ENCODE data around the gene OGT.

GRCh38 chrX:71615954-71616353 is 83.0 kb downstream of the OGT start:
- TF ChIP-seq POLR2A (IDR thresholded peaks at IDR 0.05; ENCODE audit: borderline replicate concordance, extremely low read depth, insufficient read depth, insufficient read length) (no peak), POLR2AphosphoS5 (IDR thresholded peaks at IDR 0.05; ENCODE audit: low read depth, low read length) (no peak), CTCF (IDR thresholded peaks at IDR 0.05 in 2 of 3, conservative IDR thresholded peaks at IDR 0.05 in 1 of 3; ENCODE audit: borderline replicate concordance in 1 of 3, insufficient read depth in 1 of 3, low read depth in 2 of 3, low read length in 2 of 3) (no peak), REST (IDR thresholded peaks at IDR 0.05; ENCODE audit: low read depth) (no peak), EZH2phosphoT487 (IDR thresholded peaks at IDR 0.05; ENCODE audit: borderline replicate concordance) (no peak)

Measured in HCT116 (cell line).